Stimulated activated naive B cell treated with anti-CD40 and anti-IgM and Interleukin-4, amounts not matched to agents 10 μg/mL and 1 μg/mL and 100 μg/mL, for 72 hours (primary cell): ENCODE results near the gene PKP1.

Experiments
- ATAC-seq, 2 donors: fragments of 150-1000 bp; cut with Tn5 transposase; replicated peaks; 2 replicates each; pipeline ENCODE4 v1.10.0; 2021; ENCODE audit warnings: moderate library complexity in 1 of 2
- DNase-seq: peaks from one replicate; pipeline ENCODE4 v3.0.0; 2021
- H3K27ac Mint-ChIP-seq: one replicate; pipeline ENCODE4 v1.8.0; 2022; ENCODE audit warnings: mild to moderate bottlenecking, mixed read lengths
- H3K27me3 Mint-ChIP-seq, 2 donors: one replicate each; pipeline ENCODE4 v1.8.0; 2022; ENCODE audit warnings: mixed read lengths in 2 of 2
- H3K36me3 Mint-ChIP-seq, 2 donors: one replicate each; pipeline ENCODE4 v1.8.0; 2022; ENCODE audit warnings: mixed read lengths in 2 of 2, mild to moderate bottlenecking in 1 of 2
- H3K4me1 Mint-ChIP-seq, 2 donors: one replicate each; pipeline ENCODE4 v1.8.0; 2022; ENCODE audit warnings: mixed read lengths in 2 of 2, mild to moderate bottlenecking in 1 of 2
- H3K4me3 Mint-ChIP-seq, 2 donors: one replicate each; pipeline ENCODE4 v1.8.0; 2022; ENCODE audit warnings: mild to moderate bottlenecking in 2 of 2, mixed read lengths in 2 of 2, moderate library complexity in 1 of 2
- H3K9me3 Mint-ChIP-seq, 2 donors: one replicate each; pipeline ENCODE4 v1.8.0; 2022; ENCODE audit warnings: mixed read lengths in 2 of 2, mild to moderate bottlenecking in 1 of 2

Gene PKP1

DNA sequence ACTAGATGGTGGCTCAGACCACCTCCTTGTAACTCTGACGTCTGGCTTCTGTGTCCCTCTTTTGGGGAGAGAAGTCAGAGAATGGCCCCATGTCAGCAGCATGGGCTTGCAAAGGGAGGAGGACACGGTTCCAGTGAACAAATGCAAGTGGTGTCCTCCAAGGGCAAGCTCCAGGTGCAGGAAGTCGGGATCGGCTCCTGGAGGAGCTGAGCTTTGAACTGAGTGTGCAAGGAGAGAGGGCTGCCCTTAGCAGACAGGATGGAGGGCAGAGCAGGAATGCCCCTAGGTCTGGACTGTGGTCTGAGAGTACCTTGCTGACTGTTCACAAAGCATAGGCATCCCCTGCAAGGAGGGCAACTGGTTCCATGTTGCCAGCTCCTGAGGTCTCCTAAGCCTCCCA is 17.3 kb downstream of the PKP1 start:
- no peak for DNase-seq
- H3K27me3 Mint-ChIP-seq, result peaks cover 18 to 25% of the 10 kb centered on the region in 2 donors
- no peak for ATAC-seq
- no peaks in the 10 kb centered on the region for H3K4me1 Mint-ChIP-seq
- peaks cover 0 to 3% of the 10 kb centered on the region in 2 donors for H3K9me3 Mint-ChIP-seq
- no peak overlapping the region for H3K27ac Mint-ChIP-seq
- no peaks in the 10 kb centered on the region for H3K36me3 Mint-ChIP-seq
- H3K4me3 Mint-ChIP-seq, result no peak overlapping the region

DNA sequence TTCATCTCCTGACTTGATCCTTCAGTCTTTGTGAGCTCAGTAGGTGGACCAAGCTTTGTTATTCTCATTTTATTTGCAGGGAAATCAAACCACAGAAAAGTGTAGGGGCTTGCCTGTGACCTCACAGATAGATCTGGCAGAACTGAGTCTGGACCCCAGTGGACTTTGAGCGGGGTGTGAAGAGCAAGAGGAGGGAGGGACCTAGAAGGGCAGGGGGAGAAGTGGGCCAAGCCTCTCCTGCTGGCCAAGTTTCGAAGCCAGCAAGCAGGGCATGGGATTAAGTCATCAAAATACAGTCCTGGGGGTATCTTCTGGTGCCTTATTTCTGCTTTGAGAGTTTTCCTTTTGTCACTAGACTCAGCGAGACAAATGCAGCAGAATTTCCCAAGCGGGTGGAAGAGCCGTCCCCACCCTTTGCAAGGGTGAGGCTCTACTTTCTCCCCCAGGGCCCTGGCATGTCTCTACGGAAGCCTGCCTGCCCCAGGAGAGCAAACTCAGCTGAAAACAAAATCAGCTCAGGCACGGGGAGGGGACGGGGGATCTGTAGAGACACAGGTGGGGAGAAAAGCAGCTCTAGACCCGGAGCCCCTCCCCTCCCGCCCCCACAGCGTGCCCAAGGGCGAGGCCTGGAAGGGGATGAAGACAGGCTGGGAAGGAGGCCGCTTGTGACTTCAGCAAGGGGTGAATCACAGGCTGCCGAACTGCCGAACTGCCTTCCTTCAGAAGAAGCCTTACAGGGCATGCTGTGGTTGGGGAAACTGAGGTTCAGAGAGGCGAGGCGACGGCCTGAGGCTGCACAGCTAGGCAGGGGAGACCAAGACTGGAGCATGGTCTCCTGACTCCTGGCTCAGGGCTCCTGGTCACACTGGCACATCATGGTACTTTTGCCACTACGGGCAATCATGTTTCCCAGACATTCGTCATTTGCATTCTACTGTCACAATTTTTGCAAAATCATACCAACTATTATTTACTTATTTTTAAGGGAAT is 19.2 kb downstream of the PKP1 start:
- DNase-seq (no peak), ATAC-seq (no peak)
- H3K9me3 Mint-ChIP-seq, result no peaks in the 10 kb centered on the region
- H3K27me3 Mint-ChIP-seq, result peaks cover 10 to 25% of the 10 kb centered on the region in 2 donors
- no peaks in the 10 kb centered on the region for H3K4me1 Mint-ChIP-seq
- H3K36me3 Mint-ChIP-seq, result no peaks in the 10 kb centered on the region
- H3K27ac Mint-ChIP-seq, result no peak overlapping the region
- no peak overlapping the region for H3K4me3 Mint-ChIP-seq

DNA sequence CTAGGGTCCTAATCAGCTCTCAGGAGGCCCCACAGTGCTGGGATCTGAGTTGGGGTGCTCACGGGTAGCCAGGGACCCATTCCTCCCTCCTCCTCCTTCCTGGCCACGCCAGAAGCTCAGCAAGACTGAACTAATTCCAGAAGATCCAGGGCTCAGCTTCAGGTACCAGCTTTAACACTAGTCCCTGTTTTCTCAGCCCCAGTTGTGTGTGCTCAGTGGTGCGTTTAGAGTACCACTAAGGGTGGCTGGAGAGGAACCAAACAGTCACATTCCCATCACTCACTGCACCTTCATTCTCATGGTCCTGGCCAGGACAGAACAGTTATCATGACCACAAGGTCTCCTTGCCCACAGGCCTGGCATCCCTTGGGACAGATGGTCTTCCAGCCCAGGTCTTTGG is 20.8 kb downstream of the PKP1 start:
- Mint-ChIP-seq H3K27ac (no peak overlapping the region), H3K27me3 (peaks cover 23 to 33% of the 10 kb centered on the region in 2 donors), H3K36me3 (no peaks in the 10 kb centered on the region), H3K9me3 (no peaks in the 10 kb centered on the region), H3K4me1 (no peaks in the 10 kb centered on the region), H3K4me3 (no peak overlapping the region)
- DNase-seq (no peak), ATAC-seq (no peak)

DNA sequence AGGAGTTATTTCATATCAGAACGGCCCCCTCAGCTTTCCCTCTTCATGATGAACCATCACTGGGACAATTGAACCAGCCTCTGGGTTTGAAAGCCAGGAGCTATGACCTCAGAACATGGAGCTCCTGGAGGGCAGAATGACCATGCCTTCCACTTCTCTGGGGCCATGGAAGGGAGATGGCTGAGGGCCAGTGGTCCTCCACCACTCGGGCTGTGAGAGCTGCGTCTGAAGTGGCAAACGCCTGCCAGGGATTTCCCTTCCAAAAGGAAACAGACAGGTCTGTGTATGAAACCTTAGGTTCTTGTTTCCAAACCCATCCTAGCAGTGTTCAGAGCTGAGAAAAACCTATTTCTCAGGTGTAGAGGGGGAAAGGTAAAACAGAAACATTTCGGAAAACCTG is 22.5 kb downstream of the PKP1 start:
- ATAC-seq (no peak), DNase-seq (no peak)
- Mint-ChIP-seq H3K4me1 (peaks cover 0 to 1% of the 10 kb centered on the region in 2 donors), H3K27me3 (peaks cover 30 to 37% of the 10 kb centered on the region in 2 donors), H3K9me3 (no peaks in the 10 kb centered on the region), H3K36me3 (no peaks in the 10 kb centered on the region), H3K27ac (peak overlapping the region; percentile 14), H3K4me3 (no peak overlapping the region)

DNA sequence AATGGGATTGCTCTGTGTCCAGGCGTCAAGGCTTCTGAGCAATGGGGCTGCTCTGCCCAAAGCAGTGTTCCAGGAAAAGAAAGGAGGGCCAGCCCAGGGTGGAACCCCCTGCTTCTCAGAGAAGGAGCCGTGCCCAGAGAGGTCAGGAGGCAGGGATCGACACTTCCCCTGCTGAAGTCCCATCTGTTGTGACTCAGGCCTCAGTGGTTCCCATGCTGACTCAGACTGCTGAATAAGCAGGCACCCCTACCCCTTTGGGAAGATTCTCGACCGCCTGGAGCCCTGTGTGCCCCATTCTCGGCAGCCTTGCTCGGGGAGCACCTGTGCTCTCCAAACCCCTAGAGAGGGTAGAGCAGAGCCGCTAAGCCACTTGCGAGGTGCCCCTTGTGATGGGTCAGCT is 23.9 kb downstream of the PKP1 start:
- Mint-ChIP-seq H3K4me3 (no peak overlapping the region), H3K4me1 (peaks cover 0 to 5% of the 10 kb centered on the region in 2 donors), H3K27me3 (peaks cover 25 to 33% of the 10 kb centered on the region in 2 donors), H3K36me3 (no peaks in the 10 kb centered on the region), H3K27ac (no peak overlapping the region), H3K9me3 (no peaks in the 10 kb centered on the region)
- ATAC-seq (no peak), DNase-seq (no peak)

DNA sequence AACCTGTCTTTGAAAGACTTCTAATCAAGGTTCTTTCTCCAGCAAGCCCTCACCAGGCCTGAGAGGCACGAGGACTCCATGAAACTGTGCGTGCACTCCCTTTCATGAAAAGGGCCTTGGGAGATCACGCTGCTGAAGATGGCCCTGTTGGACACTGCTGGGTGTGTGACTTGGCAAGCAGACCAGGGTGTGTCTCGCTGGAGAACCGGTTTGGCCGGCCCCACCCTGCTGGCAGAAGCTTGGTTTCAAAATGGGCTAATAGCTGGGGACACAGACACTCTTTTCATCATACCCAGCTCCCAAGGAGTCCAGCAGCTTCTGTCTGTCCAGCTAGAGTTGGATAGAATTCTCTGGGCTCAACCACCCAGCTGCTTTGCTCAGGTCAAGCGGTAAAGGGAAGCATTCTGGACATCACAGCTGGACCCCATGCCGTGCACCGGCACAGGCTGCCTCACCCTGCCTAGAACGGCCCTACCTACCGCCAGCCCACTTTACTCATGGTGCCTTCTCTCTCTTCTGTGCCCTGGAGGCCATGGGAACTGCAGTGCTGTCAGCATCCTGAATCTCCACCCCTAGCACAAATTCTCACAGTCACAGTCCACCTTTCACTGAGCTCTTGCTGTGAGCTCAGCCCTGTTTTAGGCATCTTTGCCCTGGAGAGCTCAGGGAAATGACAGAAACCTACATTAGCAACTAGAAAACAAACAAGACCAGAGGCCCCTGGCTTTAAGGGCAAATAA is 24.6 kb downstream of the PKP1 start:
- H3K4me3 Mint-ChIP-seq, result no peak overlapping the region
- no peaks in the 10 kb centered on the region for H3K9me3 Mint-ChIP-seq
- H3K27ac Mint-ChIP-seq, result no peak overlapping the region
- peaks cover 25 to 29% of the 10 kb centered on the region in 2 donors for H3K27me3 Mint-ChIP-seq
- peaks cover 0 to 5% of the 10 kb centered on the region in 2 donors for H3K4me1 Mint-ChIP-seq
- no peaks in the 10 kb centered on the region for H3K36me3 Mint-ChIP-seq
- DNase-seq, result no peak
- ATAC-seq, result no peak

DNA sequence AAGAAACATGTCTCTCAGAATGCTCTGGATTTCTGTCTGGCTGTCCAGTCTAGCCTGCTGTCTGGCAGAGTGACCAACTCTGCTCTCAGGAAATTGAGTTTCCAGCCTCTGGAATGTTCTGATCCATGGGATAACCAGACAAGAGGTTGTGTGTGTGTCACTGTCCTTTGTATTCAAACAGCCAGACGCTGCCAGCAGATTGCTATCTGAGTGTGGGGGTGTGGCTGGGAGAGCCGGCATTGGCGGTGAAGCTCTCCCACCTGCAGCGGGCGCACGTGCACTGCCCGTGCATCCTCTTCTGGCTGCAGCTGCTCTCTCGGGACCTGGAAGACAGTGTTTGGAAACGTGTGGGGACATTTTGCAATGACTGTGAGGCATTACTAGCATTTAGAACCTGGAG is 26.1 kb downstream of the PKP1 start:
- ATAC-seq (no peak), DNase-seq (no peak)
- H3K4me3 Mint-ChIP-seq, result no peak overlapping the region
- peaks cover 0 to 5% of the 10 kb centered on the region in 2 donors for H3K4me1 Mint-ChIP-seq
- H3K9me3 Mint-ChIP-seq, result no peaks in the 10 kb centered on the region
- H3K36me3 Mint-ChIP-seq, result no peaks in the 10 kb centered on the region
- H3K27ac Mint-ChIP-seq, result no peak overlapping the region
- peaks cover 25 to 29% of the 10 kb centered on the region in 2 donors for H3K27me3 Mint-ChIP-seq

DNA sequence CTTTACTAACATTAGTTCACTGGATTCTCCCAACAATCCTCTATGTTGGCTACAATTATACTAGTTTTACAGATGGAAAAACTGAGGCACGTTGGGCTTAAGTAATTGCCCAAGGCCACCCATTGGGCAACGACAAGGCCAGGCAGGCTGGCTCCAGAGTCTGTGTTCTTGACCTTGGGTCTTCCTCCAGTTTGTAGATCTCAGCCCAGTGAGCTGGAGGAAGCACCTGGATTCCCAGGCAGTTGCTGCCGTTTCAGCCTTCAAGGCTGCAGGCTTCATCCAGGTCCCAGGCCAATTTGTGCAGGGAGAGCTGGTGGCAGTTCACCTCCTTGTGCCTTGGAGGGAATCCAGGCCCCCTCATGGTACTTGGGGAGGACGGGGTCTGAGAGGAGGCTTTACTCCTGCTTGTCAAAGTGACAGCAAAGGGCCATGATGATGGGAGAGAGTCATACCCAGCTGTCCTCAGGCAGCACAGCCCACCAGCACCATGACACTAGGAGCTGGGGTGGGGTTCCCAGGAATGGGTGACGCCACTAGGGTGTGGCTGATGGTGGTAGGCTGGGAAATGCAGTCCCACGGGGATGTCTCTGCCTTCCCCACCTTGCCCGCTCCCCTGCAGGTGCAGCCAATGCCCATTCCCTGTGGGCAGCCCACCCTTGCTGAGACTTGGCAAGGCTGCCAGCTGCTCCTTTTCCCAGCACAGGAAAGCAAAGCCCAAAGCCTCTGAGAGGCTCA is 27.1 kb downstream of the PKP1 start:
- H3K36me3 Mint-ChIP-seq, result no peaks in the 10 kb centered on the region
- H3K4me3 Mint-ChIP-seq, result no peak overlapping the region
- ATAC-seq, result no peak
- peaks cover 0 to 5% of the 10 kb centered on the region in 2 donors for H3K4me1 Mint-ChIP-seq
- peaks cover 28 to 36% of the 10 kb centered on the region in 2 donors for H3K27me3 Mint-ChIP-seq
- DNase-seq, result no peak
- no peaks in the 10 kb centered on the region for H3K9me3 Mint-ChIP-seq
- no peak overlapping the region for H3K27ac Mint-ChIP-seq

DNA sequence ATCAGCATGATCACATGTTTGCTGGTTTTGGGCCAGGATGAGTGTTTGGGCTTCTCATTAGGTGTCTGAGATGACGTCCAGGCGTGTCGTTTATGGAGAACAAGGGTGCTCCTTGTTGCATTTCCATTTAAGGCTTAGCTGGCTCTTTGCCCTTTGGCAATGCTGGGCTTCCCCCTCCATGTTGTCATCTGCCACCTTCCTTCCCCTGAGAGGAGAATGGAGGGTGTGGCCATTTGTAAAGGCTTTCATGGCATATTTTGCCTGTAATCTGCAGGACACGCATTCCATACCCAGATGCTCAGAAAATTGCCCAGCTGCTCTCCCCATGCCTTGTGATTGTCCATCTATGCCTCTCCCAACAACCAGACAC is 27.7 kb downstream of the PKP1 start:
- no peak overlapping the region for H3K27ac Mint-ChIP-seq
- ATAC-seq (peak in 1 of 2 donors; percentile 21), DNase-seq (no peak)
- H3K4me3 Mint-ChIP-seq, result no peak overlapping the region
- H3K27me3 Mint-ChIP-seq, result peaks cover 32 to 35% of the 10 kb centered on the region in 2 donors
- H3K4me1 Mint-ChIP-seq, result peaks cover 0 to 5% of the 10 kb centered on the region in 2 donors
- peaks cover 2 to 4% of the 10 kb centered on the region in 2 donors for H3K9me3 Mint-ChIP-seq
- no peaks in the 10 kb centered on the region for H3K36me3 Mint-ChIP-seq

DNA sequence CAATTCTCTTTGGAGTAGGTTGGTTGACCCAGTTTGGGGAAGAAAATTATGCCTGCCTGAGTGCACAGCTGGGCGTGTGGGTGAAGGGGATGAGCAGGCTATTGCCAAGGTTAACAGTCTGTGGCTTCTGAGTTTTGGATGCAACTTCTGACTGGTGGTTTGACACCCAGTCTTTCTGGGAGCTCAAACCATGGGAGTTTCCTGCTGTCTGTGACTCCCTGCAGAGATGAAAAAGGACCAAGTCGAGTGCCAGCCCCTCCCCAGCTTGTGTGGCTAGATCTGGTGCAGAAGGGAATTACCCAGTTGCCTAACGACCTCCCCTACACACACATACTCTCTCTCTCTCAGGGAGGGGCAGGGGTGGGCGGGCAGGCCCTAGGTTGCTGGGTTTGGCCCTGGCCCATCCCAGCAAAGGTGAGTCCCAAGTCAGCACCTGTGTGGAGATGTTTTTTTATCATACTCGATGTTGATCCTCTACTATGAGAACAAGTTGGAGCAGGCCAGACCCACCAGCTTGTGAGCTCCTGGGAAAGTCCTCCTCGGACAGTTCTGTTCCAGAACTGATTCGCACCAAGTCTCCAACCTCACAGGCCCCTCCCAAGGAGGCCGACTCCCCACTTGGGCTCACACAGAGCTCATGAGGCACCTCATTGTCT is 28.2 kb downstream of the PKP1 start:
- Mint-ChIP-seq H3K9me3 (peaks cover 2 to 4% of the 10 kb centered on the region in 2 donors), H3K4me3 (no peak overlapping the region), H3K27ac (no peak overlapping the region), H3K36me3 (no peaks in the 10 kb centered on the region), H3K4me1 (peaks cover 0 to 5% of the 10 kb centered on the region in 2 donors), H3K27me3 (peaks cover 34% of the 10 kb centered on the region in 2 donors)
- DNase-seq (peak; percentile 4), ATAC-seq (peak; percentile 42 to 56)

DNA sequence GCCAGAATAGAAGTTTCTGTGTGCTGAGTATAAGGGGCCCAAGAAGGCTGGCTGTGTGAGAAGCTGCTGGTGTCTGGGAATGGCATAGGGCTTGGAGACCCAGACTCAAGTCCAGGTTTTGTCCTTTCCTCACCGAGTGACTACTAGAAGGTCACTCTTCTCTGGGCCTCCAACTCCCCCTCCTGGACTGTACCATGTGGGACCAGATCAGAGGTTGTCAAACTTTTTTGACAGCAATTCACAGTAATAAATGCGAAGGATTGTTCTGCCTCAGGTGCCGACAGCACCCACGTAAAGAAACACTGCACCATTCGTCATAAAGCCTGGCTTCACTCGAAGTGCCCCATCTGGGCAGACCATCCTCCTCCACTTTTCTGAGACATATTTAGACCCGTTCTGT is 29.0 kb downstream of the PKP1 start:
- peaks cover 2 to 4% of the 10 kb centered on the region in 2 donors for H3K9me3 Mint-ChIP-seq
- H3K27ac Mint-ChIP-seq, result no peak overlapping the region
- no peaks in the 10 kb centered on the region for H3K36me3 Mint-ChIP-seq
- DNase-seq, result no peak
- no peak for ATAC-seq
- no peak overlapping the region for H3K4me3 Mint-ChIP-seq
- peaks cover 0 to 5% of the 10 kb centered on the region in 2 donors for H3K4me1 Mint-ChIP-seq
- H3K27me3 Mint-ChIP-seq, result peaks cover 34% of the 10 kb centered on the region in 2 donors

DNA sequence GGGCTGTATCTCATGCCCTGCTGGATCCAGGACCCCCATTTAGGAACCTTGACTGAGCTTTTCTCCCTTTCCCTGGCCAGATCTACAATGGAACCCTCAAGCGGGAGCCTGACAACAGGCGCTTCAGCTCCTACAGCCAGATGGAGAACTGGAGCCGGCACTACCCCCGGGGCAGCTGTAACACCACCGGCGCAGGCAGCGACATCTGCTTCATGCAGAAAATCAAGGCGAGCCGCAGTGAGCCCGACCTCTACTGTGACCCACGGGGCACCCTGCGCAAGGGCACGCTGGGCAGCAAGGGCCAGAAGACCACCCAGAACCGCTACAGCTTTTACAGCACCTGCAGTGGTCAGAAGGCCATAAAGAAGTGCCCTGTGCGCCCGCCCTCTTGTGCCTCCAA is 29.8 kb downstream of the PKP1 start:
- Mint-ChIP-seq H3K27ac (no peak overlapping the region), H3K27me3 (peaks cover 29 to 30% of the 10 kb centered on the region in 2 donors), H3K4me3 (no peak overlapping the region), H3K4me1 (peaks cover 0 to 5% of the 10 kb centered on the region in 2 donors), H3K9me3 (peaks cover 2 to 4% of the 10 kb centered on the region in 2 donors), H3K36me3 (no peaks in the 10 kb centered on the region)
- DNase-seq (no peak), ATAC-seq (no peak)

DNA sequence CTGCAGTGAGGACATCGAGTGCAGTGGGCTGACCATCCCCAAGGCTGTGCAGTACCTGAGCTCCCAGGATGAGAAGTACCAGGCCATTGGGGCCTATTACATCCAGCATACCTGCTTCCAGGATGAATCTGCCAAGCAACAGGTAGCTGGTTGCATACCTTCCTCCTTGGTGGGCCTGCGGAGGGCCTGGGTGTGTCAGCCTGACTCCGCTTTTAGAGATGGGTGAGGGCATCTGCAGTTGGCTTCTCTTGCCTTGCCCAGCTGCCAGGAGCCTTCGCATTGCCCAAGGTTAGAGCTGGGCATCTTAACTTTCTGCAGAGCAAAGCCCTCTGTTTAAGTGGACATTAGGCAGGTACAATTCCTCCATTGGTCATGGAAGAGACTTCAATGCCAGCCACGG is 33.2 kb downstream of the PKP1 start:
- ATAC-seq, result no peak
- Mint-ChIP-seq H3K4me3 (no peak overlapping the region), H3K27ac (no peak overlapping the region), H3K9me3 (peaks cover 2 to 4% of the 10 kb centered on the region in 2 donors), H3K36me3 (no peaks in the 10 kb centered on the region), H3K4me1 (no peaks in the 10 kb centered on the region), H3K27me3 (peaks cover 9 to 14% of the 10 kb centered on the region in 2 donors)
- no peak for DNase-seq

DNA sequence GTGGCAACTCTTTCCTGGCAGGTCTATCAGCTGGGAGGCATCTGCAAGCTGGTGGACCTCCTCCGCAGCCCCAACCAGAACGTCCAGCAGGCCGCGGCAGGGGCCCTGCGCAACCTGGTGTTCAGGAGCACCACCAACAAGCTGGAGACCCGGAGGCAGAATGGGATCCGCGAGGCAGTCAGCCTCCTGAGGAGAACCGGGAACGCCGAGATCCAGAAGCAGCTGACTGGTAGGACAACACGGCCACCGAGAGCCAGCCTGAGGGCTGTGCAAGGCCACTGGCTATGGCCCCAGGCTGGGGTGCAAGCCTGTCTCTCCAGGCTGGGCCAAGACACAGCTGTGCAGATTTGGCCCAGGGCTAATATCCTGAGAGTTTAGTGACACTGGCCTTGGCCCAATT is 34.2 kb downstream of the PKP1 start:
- Mint-ChIP-seq H3K36me3 (no peaks in the 10 kb centered on the region), H3K9me3 (peaks cover 2 to 4% of the 10 kb centered on the region in 2 donors), H3K27ac (no peak overlapping the region), H3K27me3 (peaks cover 9 to 14% of the 10 kb centered on the region in 2 donors), H3K4me3 (no peak overlapping the region), H3K4me1 (no peaks in the 10 kb centered on the region)
- ATAC-seq, result no peak
- DNase-seq, result no peak
